GM21381 (cell line): Measurements from ENCODE around the gene EPS8L3.

ENCODE experiments used
- ATAC-seq: cut with Tn5 transposase; IDR thresholded peaks from one replicate; pipeline ENCODE4 v1.9.1; 2021; ENCODE audit warnings: mild to moderate bottlenecking, moderate library complexity; ENCODE audit not compliant: unreplicated experiment

Gene EPS8L3

DNA sequence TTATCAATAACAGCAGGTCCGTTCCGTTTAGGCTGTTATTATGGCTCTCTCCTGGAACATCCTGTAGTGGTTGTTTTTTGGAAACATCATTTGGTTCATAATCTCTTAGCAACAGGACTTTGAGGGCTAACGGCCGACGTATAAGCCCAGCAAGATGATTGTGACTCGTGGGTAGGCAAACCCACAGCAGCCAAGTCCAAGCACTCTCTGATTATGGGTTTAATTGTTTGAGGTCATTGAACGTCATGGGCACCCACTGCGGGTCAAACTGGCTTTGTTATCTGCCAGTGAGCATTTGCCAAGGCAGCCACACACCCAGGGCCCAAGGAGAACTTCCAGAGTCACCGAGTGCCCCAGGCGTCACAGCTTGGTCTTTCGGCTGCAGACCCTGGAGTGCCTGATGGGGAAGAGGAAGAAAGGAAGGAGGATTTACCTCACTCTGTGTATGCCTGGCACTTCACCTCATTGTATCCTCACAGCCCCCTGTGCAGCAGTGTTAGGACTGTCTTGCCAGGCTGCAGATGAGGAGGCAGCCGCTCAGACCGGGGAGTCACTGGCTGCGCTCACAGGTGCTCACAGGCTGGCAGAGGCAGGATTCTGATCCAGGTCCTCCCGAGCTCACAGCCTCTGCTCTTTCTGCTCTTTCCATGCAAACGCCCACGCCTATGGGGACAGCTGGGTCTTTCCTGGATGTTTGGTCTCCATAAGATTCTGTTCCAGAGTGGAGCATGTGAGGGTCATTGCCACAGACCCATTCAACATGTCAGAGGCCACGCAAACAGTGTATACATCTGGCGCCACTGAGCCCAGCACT lies 30.8 kb upstream of the EPS8L3 start:
- ATAC-seq, result no peak

DNA sequence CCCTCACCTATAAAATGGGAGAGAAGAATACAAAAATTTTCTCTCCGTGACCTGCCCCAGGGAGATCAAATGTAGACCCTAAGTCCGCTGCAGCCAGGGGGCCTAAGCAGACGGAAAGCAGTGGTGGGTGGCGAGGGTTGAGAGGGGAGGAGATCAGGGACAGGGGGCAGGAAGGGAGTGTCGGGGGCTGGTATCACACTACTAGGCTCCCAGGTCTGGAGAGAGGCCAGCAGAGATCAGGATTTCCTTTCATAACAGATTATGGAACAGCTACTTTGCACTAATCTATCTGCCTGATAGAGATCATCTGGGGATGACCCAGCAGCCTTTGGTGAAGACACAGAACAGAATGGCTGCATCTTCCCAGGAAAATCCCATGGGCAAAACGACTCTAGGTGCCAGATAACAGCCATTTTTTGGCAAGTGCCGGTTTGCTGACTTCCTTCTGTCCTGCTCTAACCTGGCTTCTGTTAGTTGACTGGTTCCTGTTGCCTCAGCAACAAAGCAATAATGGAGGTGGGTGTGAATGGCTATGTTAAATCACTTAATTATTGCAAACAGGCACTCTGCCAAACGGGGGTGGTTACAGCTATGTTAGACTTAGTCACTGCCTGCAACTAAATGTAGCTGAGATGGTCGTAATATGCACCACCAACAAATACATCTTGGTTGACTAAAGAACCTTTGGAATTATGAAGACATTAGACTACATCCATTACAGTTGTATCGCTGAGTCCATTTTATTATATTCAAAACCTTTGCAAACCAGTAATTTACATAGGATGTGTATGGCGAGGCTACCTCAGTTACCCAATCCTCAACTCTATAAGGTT lies 30.0 kb upstream of the EPS8L3 start:
- ATAC-seq, result no peak

DNA sequence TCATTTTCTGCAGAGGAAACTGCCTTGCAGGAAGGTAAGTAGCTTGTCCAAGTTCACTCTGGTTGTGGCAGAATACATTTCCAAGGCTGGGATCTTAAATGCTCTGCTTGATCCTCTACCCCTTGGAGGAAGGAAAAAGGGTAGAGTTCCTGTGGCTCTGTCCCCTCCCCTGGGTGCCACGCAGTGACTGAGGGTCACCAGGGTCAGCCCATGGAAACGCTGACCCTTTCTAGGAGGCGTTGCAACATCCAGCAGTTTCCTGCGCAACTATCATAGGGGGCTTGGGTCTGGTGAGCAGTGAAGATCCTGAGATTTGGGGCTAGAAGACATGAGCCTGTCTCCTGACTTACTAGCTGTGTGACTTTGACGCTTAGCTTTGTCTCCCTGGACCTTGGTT lies 29.4 kb upstream of the EPS8L3 start:
- no peak for ATAC-seq

DNA sequence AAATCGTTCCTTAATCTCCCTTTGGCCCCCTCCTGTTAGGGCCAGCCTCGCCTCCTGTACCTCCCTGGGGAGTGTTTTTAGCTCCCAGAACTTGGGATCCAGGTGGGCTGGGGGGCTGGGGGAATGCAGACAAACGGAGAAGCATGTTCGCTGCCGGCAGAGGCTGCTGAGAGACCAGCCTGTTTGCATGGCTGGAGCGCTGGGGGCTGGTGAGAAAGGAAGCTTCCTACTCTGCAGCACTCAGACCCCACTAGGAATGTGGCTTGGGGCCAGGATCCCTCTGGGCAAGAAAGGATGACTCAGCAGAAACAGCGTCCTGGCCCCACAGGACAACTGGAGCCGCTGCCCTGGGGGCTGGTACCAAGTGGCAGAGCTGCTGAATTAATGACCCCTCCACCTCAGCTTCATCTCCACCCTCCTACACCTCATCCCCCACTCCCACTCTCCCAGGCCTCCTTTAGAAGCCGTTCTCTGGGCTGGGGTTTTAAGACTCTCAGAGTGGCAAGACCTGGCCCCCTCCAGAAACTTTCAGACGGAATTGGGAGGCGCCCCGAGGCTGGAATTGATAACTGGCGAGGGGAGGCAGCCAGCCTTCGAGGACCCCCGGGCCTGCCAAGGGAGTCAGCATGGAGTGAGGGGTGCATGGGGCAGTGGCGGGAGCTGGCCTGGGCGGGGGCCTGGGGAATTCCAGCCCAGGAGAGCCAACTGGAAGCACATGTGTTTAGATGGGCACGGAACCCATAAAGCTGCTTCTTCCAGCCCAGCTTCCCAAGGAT lies 28.5 kb upstream of the EPS8L3 start:
- ATAC-seq, result no peak

DNA sequence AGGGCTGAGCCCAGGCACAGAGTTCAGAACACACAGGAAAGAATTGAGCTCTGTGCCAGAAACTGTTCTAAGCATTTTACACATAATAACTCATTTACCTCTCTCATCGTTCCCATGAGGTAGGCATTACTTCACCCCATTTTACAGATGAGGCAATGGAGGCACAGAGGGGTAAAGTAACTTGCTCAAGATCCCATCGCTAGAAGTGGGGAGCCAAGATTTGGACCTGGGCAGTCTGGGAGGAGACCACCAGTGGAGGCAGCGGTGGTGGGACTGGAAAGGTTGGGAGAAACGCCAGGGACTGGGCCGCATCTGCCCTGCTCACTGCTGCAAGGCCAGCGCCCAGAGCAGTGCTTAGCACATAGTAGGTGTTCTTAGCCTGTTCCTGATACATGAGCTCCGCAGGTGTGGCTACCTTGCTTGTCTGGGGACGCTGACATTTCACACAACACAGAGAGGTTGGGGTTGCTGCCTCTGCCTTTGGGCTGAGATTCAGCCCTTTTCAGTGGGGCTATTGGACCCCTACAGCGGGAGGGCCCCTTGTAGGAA lies 27.8 kb upstream of the EPS8L3 start:
- no peak for ATAC-seq

DNA sequence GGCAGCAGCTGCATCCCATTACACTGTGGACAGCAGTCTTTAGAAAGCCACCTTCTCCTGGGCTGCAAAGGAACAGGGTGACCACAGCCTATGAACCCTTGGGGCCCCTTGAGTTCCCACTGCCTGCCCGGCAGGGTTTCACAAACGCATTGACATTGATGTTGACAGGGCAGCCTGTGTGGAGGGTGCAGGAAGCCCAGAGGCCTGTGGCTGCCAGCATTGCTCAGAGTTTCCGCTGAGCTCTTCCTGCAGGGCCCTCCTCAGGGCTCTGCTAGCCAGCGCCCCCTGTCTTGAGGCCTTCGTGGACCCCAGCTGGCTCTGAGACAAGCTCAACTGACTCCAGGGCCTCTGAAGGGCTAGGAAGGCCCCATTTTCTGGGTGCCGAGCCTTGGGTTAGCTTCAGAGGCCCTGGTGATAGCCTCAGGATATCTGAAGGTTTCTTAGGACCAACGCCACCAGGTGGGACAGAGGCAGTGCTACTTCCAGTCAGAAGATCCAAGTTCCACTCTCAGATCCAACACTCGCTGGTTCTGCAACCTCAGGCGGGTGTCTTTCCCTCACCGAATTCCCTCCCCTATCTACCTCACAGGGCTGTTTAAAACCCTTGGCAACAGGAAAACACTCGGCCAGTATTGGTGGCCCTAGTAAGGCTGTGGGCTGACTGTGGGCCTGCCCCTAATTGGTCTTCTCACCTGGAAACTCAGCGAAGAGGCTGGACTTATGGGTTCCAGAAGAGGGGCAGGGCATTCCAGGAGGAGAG lies 27.2 kb upstream of the EPS8L3 start:
- ATAC-seq, result peak; percentile 80

DNA sequence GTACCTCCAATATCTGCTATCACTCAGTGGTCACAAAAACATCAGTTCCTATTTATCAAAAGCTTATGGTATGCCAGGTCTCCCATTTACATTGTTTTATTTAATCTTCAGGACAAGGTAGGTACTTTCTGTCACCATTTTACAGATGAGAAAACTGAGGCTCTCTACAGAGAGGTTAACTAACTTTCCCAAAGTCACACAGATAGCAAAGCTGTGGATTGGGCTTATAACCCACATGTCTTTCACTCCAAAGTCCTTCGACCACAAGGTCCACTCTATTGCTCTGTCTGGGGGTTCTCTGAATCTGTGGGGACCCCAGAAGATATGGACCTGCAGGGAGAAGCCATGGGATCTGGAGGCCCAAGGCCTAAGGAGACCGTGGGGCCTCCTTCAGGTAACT lies 26.6 kb upstream of the EPS8L3 start:
- ATAC-seq, result no peak

DNA sequence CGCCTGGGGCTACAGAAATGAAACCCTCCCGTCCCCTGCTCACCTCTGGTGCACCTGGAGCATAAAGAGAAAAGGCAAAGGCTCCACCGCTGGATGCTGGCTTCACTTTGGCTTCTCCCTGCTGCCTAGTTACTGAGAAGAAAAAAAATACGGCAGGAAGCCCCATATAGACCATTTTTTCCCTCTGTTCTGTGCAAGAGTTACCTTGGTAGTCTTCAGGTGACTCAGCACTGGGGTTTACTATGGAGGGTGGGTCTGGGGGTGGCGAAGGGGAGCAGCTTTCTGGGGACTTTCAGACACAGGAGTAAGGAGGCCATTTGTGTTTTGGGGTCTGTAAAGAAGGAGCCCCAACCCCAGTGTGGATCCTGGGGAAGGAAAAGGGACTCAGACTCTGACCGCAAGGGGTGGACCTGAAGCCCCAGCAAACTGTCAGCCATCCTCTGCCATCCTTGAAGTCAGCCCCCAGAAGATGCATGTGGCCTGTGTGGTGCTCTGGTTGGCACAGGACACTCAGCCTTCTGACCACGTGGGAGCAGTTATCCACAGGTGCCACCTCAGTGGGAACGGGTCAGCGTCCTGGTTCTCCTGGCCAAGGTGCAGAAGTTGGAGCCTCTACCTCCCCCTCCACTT lies 25.9 kb upstream of the EPS8L3 start:
- ATAC-seq, result no peak

DNA sequence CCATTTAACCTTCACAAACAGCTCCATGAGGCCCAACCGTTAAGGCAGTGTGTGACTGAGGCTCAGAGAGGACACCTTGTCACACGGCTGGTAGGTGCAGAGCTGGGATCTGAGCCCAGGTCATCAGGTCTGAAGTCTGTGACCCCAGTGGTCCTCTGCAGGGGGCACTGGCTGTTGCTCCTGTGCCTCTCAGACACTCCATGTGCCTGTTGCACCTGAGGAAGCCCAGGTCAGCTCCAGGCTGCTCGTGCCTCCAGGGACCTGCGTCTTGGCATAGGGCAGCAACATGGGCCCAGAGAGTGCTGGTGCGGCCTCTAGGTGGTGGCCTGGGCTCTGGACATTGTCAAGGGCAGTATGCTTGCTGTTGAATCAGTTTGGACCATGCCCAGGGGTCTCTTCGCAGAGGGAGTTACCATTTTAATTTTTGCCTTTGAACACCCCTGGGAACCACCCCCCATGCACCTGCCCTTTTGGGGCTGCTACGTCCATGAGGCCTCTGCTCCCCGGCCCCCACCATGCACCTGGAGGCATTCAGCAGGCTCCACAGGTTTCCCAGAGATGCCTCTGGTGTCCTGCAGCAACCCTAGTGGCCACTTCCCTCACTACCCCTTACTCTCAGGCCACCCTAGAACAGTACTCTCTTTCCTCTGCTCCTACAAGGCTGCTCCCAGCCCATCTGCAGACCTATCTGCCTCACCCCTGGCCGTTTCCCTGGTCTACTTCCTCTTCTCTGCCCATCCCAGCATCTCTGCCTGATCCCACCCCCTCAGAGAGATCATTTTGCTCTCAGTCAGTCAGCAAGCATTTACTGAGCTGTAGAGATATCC lies 25.2 kb upstream of the EPS8L3 start:
- ATAC-seq, result no peak

DNA sequence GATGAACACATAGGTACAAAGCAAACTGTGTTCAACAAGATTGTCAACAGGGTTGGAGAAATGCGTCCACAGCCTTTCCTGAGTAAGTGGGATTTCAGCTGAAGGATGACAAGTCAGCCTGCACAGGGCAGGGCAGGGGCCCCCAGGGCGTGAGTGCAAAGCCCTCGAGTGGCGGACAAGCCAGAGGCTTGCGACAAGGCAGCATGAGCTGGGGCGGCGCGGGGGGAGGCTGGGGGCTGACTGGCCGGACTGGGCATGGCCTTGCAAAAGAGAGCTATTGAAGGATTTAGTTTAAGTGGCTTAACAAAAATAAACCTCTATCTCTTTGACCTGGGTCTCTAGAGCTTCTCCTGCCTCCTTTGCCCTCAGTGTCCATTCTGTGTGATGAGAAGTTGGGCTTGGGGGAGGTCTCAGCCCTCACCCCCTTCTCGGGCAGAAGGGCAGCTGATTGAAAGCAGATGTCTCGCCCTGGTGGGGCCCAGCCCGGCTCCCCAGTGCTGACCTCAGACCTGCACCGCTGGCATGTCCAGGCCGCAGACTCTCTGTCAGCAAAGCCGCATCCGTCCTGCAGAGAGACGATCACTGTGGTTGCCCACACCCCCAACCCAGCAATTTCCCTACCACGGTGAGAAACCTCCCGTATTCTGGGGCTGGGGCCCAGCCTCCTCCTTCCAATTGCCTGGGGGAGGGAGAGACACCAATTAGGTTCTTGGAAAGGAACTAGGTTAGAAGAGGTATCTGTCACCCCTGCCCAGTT lies 24.3 kb upstream of the EPS8L3 start:
- ATAC-seq, result no peak

DNA sequence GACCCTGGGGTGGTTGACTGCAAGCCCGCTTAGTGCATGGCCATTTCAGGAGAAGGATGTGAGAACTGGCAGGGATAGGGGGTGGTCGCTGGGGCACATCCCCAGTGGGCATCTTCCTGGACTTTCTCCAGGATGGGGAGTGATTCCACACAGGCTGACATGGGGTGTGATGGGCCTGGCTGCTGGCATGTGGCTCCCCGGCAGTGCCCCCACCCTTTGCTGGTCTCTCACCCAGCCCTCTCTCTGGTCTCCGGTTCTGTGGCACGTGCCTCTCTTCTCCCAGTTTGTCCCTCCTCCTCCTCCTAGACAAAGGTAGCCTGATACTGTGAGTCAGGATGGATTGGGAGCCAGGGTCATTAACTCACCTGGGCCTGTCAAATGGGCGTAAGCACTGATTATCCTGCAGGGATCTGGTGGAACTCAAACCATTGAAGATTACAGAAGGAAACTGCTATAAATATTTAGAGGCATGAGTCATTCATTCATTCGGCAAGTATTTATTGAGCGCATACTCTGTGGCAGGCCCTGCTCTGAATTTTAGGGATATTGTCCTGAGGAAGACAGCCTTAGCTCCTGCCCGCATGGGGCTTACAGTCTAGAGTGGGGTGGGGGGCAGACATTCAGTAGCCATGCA lies 23.6 kb upstream of the EPS8L3 start:
- ATAC-seq, result no peak

DNA sequence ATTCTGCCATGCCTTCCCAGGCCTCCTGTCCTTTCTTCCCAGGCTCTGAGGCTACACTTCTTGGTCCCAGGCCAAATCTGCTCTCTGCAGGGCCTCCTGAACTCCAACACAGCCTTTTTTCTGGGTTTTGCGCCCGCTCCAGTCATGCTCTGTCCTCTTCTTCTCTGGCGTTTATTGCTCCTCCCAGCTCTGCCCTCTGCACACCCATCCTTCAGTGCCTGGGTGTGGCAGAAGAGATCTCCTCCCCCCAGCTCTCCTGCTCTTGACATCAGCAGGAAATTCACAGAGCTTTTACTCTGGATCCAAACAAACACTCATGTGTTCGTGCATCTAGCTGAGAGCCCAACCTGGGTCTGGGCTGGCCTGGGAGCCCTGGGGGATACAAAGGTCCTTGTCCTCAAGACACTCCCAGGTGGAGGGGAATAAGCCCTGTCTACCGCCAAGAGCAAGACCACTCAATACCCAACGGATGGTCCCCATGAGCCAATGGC lies 22.9 kb upstream of the EPS8L3 start:
- no peak for ATAC-seq

DNA sequence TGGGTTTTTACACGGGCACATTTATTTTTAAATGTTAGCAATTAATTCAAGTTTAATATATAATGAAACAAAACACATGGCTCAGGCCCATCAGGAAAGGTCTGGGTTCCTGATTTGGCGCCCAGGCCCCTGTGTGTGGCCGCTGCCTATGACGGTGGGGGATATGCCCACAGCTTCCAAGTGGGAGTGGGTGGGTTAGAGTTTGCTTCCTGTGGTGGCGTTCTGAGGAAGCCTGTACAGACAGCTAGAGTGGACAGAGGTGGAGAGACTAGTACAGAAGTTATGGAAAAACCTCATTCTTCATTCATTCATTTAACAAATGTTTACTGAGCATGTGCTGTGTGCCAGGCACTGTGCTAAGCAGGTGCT lies 22.4 kb upstream of the EPS8L3 start:
- ATAC-seq, result no peak

DNA sequence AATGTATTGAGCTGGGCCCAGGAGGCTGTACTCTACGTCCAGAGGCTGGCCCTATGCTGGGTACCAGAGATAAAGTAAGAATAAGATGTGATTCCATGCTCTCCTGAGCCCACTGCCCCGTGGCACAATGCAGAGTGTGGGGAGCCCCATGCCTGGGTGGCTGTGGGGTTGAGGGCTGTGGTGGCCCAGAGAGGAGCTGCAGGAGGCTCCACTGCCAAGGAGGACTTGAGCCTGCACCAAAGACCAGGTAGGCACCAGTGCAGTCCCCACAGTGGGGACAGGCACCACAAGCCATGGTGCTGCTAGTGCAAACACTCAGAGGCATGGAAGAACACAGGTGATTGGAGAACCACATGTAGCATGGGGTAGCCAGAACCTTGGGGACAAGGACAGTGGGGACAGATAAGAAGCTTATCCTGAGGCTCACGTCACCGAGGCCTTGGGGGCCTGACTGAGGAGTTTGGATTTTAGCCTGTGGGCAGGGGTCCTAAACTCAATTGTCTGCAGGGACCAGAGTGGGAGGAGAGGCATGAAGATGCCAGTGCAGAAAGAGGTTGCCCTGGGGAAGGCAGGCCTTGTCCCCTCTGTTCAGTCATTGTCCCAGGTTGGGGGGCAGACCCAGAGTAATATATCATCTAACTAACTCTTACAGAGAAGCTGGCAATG lies 21.9 kb upstream of the EPS8L3 start:
- no peak for ATAC-seq

DNA sequence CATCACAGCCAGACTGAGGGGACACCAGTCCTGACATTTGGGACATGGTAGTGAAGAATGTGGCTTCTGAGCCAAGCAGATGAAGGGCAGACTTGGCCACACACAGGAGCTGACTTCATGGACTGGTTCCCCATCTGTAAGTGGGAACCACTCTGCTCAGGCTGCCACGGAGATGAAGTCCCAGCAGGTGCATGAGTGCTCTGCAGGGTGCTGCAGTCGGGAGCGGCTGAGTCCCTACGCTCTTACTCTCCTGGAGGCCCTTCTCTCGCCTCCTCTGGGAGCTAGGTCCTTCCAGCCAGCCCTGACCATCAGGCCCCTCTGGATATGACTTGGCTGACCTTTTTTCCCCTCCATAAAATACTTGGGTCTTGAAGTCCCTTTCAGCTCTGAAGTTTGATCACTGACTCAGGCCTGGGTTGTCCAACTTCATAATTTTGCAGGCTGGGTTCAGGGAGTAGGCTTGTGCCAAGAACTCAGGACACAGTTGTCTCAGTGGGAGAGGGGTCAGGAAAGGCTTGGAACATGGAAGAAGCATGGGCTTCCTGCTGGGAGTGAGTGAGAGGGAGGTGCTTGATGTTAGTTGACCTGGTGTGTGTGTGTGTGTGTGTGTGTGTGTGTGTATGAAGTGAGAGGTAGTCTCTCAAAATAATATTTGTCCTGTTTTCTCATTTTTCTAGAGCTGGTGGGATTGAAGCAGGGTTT lies 21.0 kb upstream of the EPS8L3 start:
- no peak for ATAC-seq

DNA sequence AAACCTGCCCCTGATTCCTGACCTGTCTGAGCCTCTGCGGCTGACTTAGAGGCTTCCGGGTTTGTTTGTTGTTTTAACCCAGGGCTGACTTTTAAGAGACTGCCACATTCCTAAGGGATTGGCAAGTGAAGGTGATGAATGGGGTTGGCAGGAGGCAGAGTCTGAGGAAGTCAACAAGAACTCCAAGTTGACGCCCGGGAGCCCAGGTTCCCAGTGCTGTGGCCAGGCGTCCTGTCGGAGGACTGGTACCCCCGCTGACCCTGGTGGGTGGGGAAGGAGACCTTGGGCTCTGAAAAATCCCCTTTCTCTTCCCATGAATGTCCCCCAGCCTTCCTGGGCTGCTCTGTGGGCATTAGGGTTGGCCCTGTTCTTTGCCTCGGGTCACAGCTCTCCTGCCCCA lies 19.7 kb upstream of the EPS8L3 start:
- no peak for ATAC-seq

DNA sequence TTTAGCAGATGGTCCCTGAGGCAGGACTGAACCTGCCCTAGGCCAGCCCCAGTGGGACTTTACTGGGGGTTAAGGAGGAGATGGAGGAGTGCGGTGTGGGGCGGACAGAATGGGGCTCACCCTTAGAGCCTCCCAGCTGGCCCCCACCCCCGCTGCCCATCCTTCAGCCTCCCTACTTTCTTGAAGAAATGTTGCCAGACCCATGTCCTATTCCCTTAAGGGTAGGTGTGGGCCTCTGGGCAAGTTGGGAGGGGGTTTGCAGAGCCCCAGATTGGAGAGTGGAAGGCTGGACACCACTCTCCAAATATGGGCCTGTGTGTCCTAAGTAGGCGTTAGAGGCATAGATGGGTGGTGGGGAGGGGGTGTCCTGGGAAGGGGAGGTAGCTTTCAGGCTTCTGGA lies 19.2 kb upstream of the EPS8L3 start:
- ATAC-seq, result no peak
